ENCODE measurements around the gene KDF1. TPM values are rescaled to one million over a fixed set of nuclear protein-coding genes. Genes with fewer than 3 reads are reported as not detected.
A peak's percentile ranks its signal among the peaks of the same experiment; 100 is the strongest.

Gene KDF1
- total and polyA plus RNA-seq, 2 of the 13 experiments (the other 11 are each of a cell fraction or from before 2014, with no cell fraction given): 1.9 to 4.9 TPM

DNA sequence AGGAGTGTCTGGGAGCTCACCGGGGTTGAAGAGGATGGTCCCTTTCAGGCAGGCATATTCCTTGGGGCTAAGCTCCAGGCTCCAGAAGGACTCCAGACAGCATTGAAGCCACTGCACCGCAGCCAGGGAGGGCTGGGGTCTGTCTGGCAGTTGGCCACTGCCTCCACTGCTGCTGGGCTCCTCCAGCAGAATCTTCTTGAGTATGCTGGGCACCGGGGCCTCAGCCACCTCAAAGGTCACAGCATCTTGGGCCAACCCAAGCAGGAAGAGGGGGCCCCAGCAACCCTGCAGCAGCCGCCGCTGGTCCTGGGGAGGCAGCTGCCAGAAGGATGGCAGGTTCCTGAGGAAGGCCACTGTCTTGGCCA is 46.9 kb downstream of the KDF1 start (continued):
- TF ChIP-seq, protein P1, sequence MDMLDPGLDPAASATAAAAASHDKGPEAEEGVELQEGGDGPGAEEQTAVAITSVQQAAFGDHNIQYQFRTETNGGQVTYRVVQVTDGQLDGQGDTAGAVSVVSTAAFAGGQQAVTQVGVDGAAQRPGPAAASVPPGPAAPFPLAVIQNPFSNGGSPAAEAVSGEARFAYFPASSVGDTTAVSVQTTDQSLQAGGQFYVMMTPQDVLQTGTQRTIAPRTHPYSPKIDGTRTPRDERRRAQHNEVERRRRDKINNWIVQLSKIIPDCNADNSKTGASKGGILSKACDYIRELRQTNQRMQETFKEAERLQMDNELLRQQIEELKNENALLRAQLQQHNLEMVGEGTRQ (IDR thresholded peaks at IDR 0.05; ENCODE audit: low read depth, low read length): no peak
- TF ChIP-seq, protein P1 (CRISPR knock-in tag; IDR thresholded peaks at IDR 0.05; ENCODE audit: borderline replicate concordance): no peak
- TF ChIP-seq ZNF446 (CRISPR knock-in tag; IDR thresholded peaks at IDR 0.05) (no peak), ZNF274 (CRISPR knock-in tag; IDR thresholded peaks at IDR 0.05) (no peak), SMAD9 (CRISPR knock-in tag; IDR thresholded peaks at IDR 0.05) (no peak; the same call in 1 of the 2 replicates), ZNF430 (CRISPR knock-in tag; IDR thresholded peaks at IDR 0.05) (no peak), IKZF5 (CRISPR knock-in tag; IDR thresholded peaks at IDR 0.05) (no peak), GABPB1 (CRISPR knock-in tag; IDR thresholded peaks at IDR 0.05) (no peak), MTA1 (CRISPR knock-in tag; IDR thresholded peaks at IDR 0.05; ENCODE audit: borderline replicate concordance) (no peak), ZNF790 (CRISPR knock-in tag; IDR thresholded peaks at IDR 0.05; ENCODE audit: borderline replicate concordance) (0 out of 2 replicates have a peak, but pooled peaks have one; percentile 17), SRSF9 (IDR thresholded peaks at IDR 0.05; ENCODE audit: borderline replicate concordance, insufficient read depth, low read depth, low read length, poor library complexity, severe bottlenecking) (no peak), ZNF772 (CRISPR knock-in tag; IDR thresholded peaks at IDR 0.05) (peak; percentile 41; the same call in 1 of the 2 replicates), AHR (CRISPR knock-in tag; IDR thresholded peaks at IDR 0.05) (no peak), TEAD3 (CRISPR knock-in tag; optimal IDR thresholded peaks at IDR 0.05; ENCODE audit: borderline replicate concordance) (no peak), SP5 (CRISPR knock-in tag; IDR thresholded peaks at IDR 0.05; ENCODE audit: borderline replicate concordance, low read depth) (no peak), RXRB (CRISPR knock-in tag; IDR thresholded peaks at IDR 0.05; ENCODE audit: borderline replicate concordance) (no peak), SOX6 (IDR thresholded peaks at IDR 0.05) (no peak), SOX6 (CRISPR knock-in tag; IDR thresholded peaks at IDR 0.05) (no peak), MED1 (CRISPR knock-in tag; IDR thresholded peaks at IDR 0.05) (no peak), SNAPC5 (CRISPR knock-in tag; IDR thresholded peaks at IDR 0.05; ENCODE audit: borderline replicate concordance) (0 out of 2 replicates have a peak, but pooled peaks have one; percentile 19), RXRA (CRISPR knock-in tag; IDR thresholded peaks at IDR 0.05) (no peak)
- TF ChIP-seq, protein P2, sequence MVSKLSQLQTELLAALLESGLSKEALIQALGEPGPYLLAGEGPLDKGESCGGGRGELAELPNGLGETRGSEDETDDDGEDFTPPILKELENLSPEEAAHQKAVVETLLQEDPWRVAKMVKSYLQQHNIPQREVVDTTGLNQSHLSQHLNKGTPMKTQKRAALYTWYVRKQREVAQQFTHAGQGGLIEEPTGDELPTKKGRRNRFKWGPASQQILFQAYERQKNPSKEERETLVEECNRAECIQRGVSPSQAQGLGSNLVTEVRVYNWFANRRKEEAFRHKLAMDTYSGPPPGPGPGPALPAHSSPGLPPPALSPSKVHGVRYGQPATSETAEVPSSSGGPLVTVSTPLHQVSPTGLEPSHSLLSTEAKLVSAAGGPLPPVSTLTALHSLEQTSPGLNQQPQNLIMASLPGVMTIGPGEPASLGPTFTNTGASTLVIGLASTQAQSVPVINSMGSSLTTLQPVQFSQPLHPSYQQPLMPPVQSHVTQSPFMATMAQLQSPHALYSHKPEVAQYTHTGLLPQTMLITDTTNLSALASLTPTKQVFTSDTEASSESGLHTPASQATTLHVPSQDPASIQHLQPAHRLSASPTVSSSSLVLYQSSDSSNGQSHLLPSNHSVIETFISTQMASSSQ (IDR thresholded peaks at IDR 0.05; ENCODE audit: low read depth): no peak
- TF ChIP-seq, protein P2 (CRISPR knock-in tag; IDR thresholded peaks at IDR 0.05; ENCODE audit: borderline replicate concordance): no peak
- TF ChIP-seq, protein P3, sequence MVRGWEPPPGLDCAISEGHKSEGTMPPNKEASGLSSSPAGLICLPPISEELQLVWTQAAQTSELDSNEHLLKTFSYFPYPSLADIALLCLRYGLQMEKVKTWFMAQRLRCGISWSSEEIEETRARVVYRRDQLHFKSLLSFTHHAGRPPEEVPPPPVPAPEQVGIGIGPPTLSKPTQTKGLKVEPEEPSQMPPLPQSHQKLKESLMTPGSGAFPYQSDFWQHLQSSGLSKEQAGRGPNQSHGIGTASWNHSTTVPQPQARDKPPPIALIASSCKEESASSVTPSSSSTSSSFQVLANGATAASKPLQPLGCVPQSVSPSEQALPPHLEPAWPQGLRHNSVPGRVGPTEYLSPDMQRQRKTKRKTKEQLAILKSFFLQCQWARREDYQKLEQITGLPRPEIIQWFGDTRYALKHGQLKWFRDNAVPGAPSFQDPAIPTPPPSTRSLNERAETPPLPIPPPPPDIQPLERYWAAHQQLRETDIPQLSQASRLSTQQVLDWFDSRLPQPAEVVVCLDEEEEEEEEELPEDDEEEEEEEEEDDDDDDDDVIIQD (CRISPR knock-in tag; IDR thresholded peaks at IDR 0.05; ENCODE audit: low read depth): no peak
